ENCODE measurements around the gene STYK1. TPM values are rescaled to one million over a fixed set of nuclear protein-coding genes. Genes with fewer than 3 reads are reported as not detected.

Gene STYK1
- total and polyA plus RNA-seq, 9 of the 15 experiments (the other 6 are each of a cell fraction or from before 2014, with no cell fraction given) = 0.31 to 1.8 (median 0.64) TPM

GRCh38 chr12:10613349-10614055, 60.4 kb downstream of the STYK1 start, which contains the start of gene MAGOHB (continued):
- TF ChIP-seq ZNF277 (CRISPR knock-in tag; IDR thresholded peaks at IDR 0.05; ENCODE audit: borderline replicate concordance) (no peak), TFAP4 (CRISPR knock-in tag; IDR thresholded peaks at IDR 0.05; ENCODE audit: borderline replicate concordance) (peak; percentile 73; the same call in 1 of the 2 replicates), ZNF696 (CRISPR knock-in tag; conservative IDR thresholded peaks at IDR 0.05) (no peak), SMAD4 (CRISPR knock-in tag; conservative IDR thresholded peaks at IDR 0.05) (no peak), HDAC2 (IDR thresholded peaks at IDR 0.05) (no peak), RBM39 (optimal IDR thresholded peaks at IDR 0.05; ENCODE audit: low read depth, low read length) (no peak), GABPB2 (CRISPR knock-in tag; conservative IDR thresholded peaks at IDR 0.05) (no peak), ESRRB (CRISPR knock-in tag; IDR thresholded peaks at IDR 0.05; ENCODE audit: borderline replicate concordance) (no peak), ATF1 (CRISPR knock-in tag; IDR thresholded peaks at IDR 0.05) (peak; percentile 97), ATF1 (tag; IDR thresholded peaks at IDR 0.05) (peak; percentile 100), ZBTB17 (CRISPR knock-in tag; IDR thresholded peaks at IDR 0.05) (peak; percentile 50; the same call in 1 of the 2 replicates), PCBP1 (IDR thresholded peaks at IDR 0.05; ENCODE audit: low read depth, low read length, poor library complexity, severe bottlenecking) (no peak), MAFK (IDR thresholded peaks at IDR 0.05; ENCODE audit: low read length) (no peak), CHCHD3 (CRISPR knock-in tag; IDR thresholded peaks at IDR 0.05) (no peak), MYC (IDR thresholded peaks at IDR 0.05; ENCODE audit: low read depth, low read length) (peak; percentile 93), MYC (CRISPR knock-in tag; IDR thresholded peaks at IDR 0.05; ENCODE audit: borderline replicate concordance, low read depth) (peak; percentile 80), STAG1 (CRISPR knock-in tag; IDR thresholded peaks at IDR 0.05; ENCODE audit: borderline replicate concordance) (no peak), NR4A1 (CRISPR knock-in tag; IDR thresholded peaks at IDR 0.05) (no peak), NR4A1 (tag; IDR thresholded peaks at IDR 0.05) (0 out of 2 replicates have a peak, but pooled peaks have one; percentile 23)
- TF ChIP-seq, protein P1, sequence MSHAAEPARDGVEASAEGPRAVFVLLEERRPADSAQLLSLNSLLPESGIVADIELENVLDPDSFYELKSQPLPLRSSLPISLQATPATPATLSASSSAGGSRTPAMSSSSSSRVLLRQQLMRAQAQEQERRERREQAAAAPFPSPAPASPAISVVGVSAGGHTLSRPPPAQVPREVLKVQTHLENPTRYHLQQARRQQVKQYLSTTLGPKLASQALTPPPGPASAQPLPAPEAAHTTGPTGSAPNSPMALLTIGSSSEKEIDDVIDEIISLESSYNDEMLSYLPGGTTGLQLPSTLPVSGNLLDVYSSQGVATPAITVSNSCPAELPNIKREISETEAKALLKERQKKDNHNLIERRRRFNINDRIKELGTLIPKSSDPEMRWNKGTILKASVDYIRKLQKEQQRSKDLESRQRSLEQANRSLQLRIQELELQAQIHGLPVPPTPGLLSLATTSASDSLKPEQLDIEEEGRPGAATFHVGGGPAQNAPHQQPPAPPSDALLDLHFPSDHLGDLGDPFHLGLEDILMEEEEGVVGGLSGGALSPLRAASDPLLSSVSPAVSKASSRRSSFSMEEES (CRISPR knock-in tag; IDR thresholded peaks at IDR 0.05) = no peak
- TF ChIP-seq, protein P2, sequence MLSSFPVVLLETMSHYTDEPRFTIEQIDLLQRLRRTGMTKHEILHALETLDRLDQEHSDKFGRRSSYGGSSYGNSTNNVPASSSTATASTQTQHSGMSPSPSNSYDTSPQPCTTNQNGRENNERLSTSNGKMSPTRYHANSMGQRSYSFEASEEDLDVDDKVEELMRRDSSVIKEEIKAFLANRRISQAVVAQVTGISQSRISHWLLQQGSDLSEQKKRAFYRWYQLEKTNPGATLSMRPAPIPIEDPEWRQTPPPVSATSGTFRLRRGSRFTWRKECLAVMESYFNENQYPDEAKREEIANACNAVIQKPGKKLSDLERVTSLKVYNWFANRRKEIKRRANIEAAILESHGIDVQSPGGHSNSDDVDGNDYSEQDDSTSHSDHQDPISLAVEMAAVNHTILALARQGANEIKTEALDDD (IDR thresholded peaks at IDR 0.05) = no peak
- TF ChIP-seq, protein P3, sequence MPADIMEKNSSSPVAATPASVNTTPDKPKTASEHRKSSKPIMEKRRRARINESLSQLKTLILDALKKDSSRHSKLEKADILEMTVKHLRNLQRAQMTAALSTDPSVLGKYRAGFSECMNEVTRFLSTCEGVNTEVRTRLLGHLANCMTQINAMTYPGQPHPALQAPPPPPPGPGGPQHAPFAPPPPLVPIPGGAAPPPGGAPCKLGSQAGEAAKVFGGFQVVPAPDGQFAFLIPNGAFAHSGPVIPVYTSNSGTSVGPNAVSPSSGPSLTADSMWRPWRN (IDR thresholded peaks at IDR 0.05; ENCODE audit: low read depth) = no peak

Data from K562 (cell line).